ENCODE measurements around the gene EXD3.

Gene EXD3

DNA sequence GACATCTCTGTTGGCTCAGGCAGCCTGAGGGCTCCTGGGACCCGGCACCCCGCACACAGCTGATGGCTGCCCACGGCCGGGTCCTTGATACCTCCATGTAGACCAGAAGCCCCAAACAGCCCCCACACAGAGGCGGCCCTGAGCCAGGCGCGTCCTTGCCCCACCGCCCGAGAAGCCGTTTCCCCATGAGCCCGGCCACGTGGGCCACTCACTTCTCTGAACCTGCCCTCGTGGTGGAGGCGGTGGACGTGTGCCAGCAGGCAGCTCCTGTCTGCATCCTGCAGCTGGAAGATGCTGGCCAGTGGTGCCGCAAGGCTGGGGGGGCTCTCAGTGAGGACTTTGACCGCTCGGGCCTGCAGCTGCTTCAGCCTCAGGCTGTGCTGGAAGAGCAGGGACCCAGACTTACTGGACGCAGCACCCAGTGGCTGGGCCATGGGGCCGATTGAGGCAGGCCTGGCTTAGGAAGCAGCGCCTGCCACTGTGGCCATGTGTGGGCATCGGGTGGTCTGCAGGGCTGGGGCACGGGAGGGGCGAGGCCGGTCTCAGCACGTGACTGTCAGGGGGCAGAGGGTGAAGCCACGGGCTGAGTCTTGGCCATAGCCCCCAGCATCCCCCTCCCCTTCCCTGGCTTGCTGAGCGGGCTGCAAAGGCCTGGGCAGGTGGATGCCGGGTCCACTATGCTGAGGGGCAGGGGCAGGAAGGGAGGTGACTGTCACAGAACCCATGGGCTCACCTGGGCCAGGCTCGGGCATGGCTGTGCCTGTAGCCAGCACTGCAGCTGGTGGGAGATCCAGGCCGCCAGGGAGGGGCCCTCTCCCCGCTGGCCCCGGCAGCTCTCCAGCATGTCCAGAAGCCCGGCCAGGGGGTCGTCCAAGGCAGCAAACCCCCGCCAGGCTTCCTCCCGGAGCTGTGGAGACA, 50.0 kb downstream of the EXD3 start:
- no peak overlapping the region for H3K27ac ChIP-seq (ENCODE audit: low read length)
- no peak overlapping the region for H3K9ac ChIP-seq (ENCODE audit: low read length)
- H3K4me1 ChIP-seq (ENCODE audit: control insufficient read depth, low read depth, low read length): no peaks in the 10 kb centered on the region
- H3K27me3 ChIP-seq (ENCODE audit: control insufficient read depth, insufficient read depth, low read length): no peaks in the 10 kb centered on the region
- no peak overlapping the region for H3K4me3 ChIP-seq (ENCODE audit: low read length)
- no peaks in the 10 kb centered on the region for H3K36me3 ChIP-seq (ENCODE audit: control insufficient read depth, low read depth, low read length)
- no peaks in the 10 kb centered on the region for H3K9me3 ChIP-seq (ENCODE audit: control insufficient read depth, low read depth, low read length)

GRCh38 chr9:137371946-137372651, 50.9 kb downstream of the EXD3 start:
- no peak overlapping the region for H3K27ac ChIP-seq (ENCODE audit: low read length)
- H3K4me3 ChIP-seq (ENCODE audit: low read length): no peak overlapping the region
- no peak overlapping the region for H3K9ac ChIP-seq (ENCODE audit: low read length)
- H3K9me3 ChIP-seq (ENCODE audit: control insufficient read depth, low read depth, low read length): no peaks in the 10 kb centered on the region
- H3K4me1 ChIP-seq (ENCODE audit: control insufficient read depth, low read depth, low read length): no peaks in the 10 kb centered on the region
- H3K27me3 ChIP-seq (ENCODE audit: control insufficient read depth, insufficient read depth, low read length): no peaks in the 10 kb centered on the region
- no peaks in the 10 kb centered on the region for H3K36me3 ChIP-seq (ENCODE audit: control insufficient read depth, low read depth, low read length)

GRCh38 chr9:137371521-137371941, 51.4 kb downstream of the EXD3 start:
- Histone ChIP-seq H3K4me1 (ENCODE audit: control insufficient read depth, low read depth, low read length) (no peaks in the 10 kb centered on the region), H3K9ac (ENCODE audit: low read length) (no peak overlapping the region), H3K9me3 (ENCODE audit: control insufficient read depth, low read depth, low read length) (no peaks in the 10 kb centered on the region), H3K36me3 (ENCODE audit: control insufficient read depth, low read depth, low read length) (no peaks in the 10 kb centered on the region), H3K4me3 (ENCODE audit: low read length) (no peak overlapping the region), H3K27ac (ENCODE audit: low read length) (no peak overlapping the region), H3K27me3 (ENCODE audit: control insufficient read depth, insufficient read depth, low read length) (no peaks in the 10 kb centered on the region)

- Histone ChIP-seq H3K9me3 (ENCODE audit: control insufficient read depth, low read depth, low read length) (no peaks in the 10 kb centered on the region), H3K27me3 (ENCODE audit: control insufficient read depth, insufficient read depth, low read length) (no peaks in the 10 kb centered on the region), H3K36me3 (ENCODE audit: control insufficient read depth, low read depth, low read length) (no peaks in the 10 kb centered on the region), H3K27ac (ENCODE audit: low read length) (no peak overlapping the region), H3K4me3 (ENCODE audit: low read length) (no peak overlapping the region), H3K4me1 (ENCODE audit: control insufficient read depth, low read depth, low read length) (no peaks in the 10 kb centered on the region), H3K9ac (ENCODE audit: low read length) (no peak overlapping the region)
These were observed 52.0 kb downstream of the EXD3 start for GRCh38 chr9:137370865-137371520.

DNA sequence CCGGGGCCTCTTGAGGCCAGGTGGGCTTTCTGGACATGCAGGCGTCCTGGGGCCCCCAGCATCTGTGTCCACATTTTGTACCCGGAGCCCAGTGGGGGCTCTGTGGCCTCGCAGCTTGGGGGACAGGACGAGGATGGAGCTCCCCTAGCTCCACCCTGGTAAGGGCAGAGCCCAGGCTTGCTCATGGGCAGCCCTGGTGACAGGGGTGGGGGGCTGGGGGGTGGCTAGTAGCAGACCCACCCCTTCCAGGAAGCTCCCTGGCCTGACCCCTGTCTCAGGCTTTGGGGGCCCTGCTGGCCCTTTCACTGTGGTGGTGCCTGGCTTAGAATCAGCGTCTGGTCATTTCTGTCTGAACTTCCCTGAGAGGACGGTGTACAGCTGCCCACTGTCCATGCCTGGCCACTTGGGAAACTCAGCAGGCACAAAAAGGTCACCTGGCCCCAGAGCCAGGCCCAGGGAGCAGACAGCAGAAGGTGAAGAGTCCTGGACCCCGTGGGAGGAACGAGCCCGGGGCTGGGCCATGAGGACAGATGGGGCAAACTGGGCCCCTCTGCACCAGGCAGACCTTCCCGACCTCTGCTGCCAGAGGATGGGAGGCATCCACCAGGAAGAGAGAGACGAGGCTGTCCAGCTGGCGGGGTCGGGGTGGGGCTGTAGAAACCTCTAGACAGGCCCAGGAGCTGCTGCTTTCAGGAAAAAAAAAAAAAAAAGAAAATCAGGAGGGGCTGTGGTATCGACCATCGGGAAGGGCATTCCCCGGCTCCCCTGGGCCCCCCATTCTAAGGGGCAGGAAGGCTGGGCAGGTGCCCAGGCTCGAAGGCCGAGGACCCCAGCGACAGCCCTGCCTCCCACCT, 52.8 kb downstream of the EXD3 start:
- Histone ChIP-seq H3K36me3 (ENCODE audit: control insufficient read depth, low read depth, low read length) (no peaks in the 10 kb centered on the region), H3K27ac (ENCODE audit: low read length) (no peak overlapping the region), H3K27me3 (ENCODE audit: control insufficient read depth, insufficient read depth, low read length) (no peaks in the 10 kb centered on the region), H3K9ac (ENCODE audit: low read length) (no peak overlapping the region), H3K4me3 (ENCODE audit: low read length) (no peak overlapping the region), H3K4me1 (ENCODE audit: control insufficient read depth, low read depth, low read length) (no peaks in the 10 kb centered on the region), H3K9me3 (ENCODE audit: control insufficient read depth, low read depth, low read length) (no peaks in the 10 kb centered on the region)

DNA sequence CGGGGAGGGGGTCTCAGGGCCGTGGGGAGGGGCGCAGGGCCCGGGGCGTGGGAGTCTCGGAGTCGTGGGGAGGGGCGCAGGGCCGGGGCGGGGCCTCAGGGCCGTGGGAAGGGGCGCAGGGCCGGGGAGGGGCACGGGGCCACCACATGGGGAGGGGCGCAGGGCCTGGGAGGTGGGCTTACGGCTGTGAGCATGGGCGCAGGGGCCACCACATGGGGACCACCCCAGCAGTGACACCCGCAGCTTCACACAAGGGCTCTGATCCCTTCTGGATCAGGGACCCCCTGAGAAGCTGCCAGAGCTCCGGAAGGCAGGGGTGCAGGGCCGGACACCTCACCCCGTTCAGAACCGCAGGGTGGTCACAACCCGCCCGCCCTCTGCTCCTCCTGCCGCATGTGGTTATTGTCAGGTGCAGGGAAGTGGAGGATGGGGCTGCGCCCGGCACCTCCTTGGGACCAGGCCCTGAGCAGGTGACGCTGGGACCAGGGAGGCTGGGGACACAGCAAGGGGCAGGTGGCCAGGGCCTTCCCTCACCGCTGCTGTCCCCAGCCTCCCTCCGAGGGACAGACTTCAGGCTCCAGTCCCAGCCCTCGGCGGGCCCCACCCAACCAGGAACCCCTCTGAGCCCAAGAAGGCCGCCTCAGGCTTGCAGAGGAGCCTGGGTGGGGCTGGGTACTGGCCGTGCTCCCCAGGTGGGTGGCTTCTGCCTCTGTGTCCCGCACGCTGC, 53.7 kb downstream of the EXD3 start:
- Histone ChIP-seq H3K27me3 (ENCODE audit: control insufficient read depth, insufficient read depth, low read length) (no peaks in the 10 kb centered on the region), H3K9ac (ENCODE audit: low read length) (no peak overlapping the region), H3K4me1 (ENCODE audit: control insufficient read depth, low read depth, low read length) (no peaks in the 10 kb centered on the region), H3K36me3 (ENCODE audit: control insufficient read depth, low read depth, low read length) (no peaks in the 10 kb centered on the region), H3K9me3 (ENCODE audit: control insufficient read depth, low read depth, low read length) (no peaks in the 10 kb centered on the region), H3K27ac (ENCODE audit: low read length) (no peak overlapping the region), H3K4me3 (ENCODE audit: low read length) (no peak overlapping the region)

DNA sequence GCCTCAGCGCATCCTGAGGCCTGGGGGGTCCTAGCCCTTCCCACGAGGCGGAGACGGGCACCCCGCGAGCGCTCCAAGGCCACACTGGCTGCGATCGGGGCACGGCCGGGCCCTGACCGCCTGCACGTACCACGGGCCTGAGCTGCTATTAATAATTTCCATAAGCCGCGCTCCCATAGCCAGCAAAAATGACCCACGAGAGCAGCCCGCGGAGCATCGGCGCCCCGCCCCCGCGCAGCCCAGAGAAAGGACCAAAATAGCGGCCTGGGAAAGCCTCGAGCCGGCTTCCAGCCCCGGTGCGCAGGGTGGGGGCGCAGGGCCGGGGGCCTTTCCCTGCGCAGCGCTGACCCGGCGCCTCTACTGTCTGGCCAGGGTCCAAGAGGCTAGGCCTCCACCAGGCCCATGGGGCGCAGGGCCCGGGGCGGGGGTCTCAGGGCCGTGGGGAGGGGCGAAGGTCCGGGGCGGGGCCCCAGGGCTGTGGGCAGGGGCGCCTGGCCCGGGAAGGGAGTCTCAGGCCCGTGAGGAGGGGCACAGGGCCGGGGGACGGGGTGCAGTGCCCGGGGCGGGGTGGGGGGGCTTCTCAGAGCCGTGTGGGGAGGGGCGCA, 54.4 kb downstream of the EXD3 start:
- H3K27me3 ChIP-seq (ENCODE audit: control insufficient read depth, insufficient read depth, low read length): no peaks in the 10 kb centered on the region
- H3K27ac ChIP-seq (ENCODE audit: low read length): no peak overlapping the region
- no peak overlapping the region for H3K4me3 ChIP-seq (ENCODE audit: low read length)
- no peaks in the 10 kb centered on the region for H3K9me3 ChIP-seq (ENCODE audit: control insufficient read depth, low read depth, low read length)
- no peaks in the 10 kb centered on the region for H3K4me1 ChIP-seq (ENCODE audit: control insufficient read depth, low read depth, low read length)
- H3K36me3 ChIP-seq (ENCODE audit: control insufficient read depth, low read depth, low read length): no peaks in the 10 kb centered on the region
- no peak overlapping the region for H3K9ac ChIP-seq (ENCODE audit: low read length)

GRCh38 chr9:137367506-137368430, 55.2 kb downstream of the EXD3 start:
- no peak overlapping the region for H3K27ac ChIP-seq (ENCODE audit: low read length)
- no peak overlapping the region for H3K4me3 ChIP-seq (ENCODE audit: low read length)
- no peaks in the 10 kb centered on the region for H3K9me3 ChIP-seq (ENCODE audit: control insufficient read depth, low read depth, low read length)
- no peak overlapping the region for H3K9ac ChIP-seq (ENCODE audit: low read length)
- H3K4me1 ChIP-seq (ENCODE audit: control insufficient read depth, low read depth, low read length): no peaks in the 10 kb centered on the region
- no peaks in the 10 kb centered on the region for H3K27me3 ChIP-seq (ENCODE audit: control insufficient read depth, insufficient read depth, low read length)
- H3K36me3 ChIP-seq (ENCODE audit: control insufficient read depth, low read depth, low read length): no peaks in the 10 kb centered on the region

DNA sequence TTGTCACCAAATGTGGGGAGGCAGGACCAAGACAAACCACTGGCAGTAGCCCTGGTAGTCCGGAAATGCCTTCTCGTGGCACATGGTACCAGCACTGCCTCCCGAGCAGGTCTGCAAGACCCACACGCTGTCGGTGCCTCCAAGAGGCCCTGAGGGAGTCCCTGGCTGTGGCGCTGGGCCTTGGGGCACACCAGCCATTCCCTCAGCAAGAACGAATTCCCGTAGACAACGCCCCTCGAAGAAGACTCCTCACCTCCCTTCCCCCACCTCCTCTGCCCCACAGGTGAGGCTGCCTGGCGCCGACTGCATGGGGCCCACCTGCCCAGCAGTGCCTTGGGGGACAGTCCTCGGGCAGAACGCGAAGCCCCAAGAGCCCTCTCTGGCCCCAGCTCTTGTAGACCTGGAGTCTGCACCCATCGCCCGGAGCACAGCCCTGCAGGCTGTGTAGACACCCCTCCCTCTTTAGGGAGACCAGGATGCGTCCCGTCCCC, 56.0 kb downstream of the EXD3 start:
- H3K36me3 ChIP-seq (ENCODE audit: control insufficient read depth, low read depth, low read length): no peaks in the 10 kb centered on the region
- H3K9me3 ChIP-seq (ENCODE audit: control insufficient read depth, low read depth, low read length): no peaks in the 10 kb centered on the region
- H3K9ac ChIP-seq (ENCODE audit: low read length): no peak overlapping the region
- no peaks in the 10 kb centered on the region for H3K4me1 ChIP-seq (ENCODE audit: control insufficient read depth, low read depth, low read length)
- no peaks in the 10 kb centered on the region for H3K27me3 ChIP-seq (ENCODE audit: control insufficient read depth, insufficient read depth, low read length)
- H3K4me3 ChIP-seq (ENCODE audit: low read length): no peak overlapping the region
- no peak overlapping the region for H3K27ac ChIP-seq (ENCODE audit: low read length)
